Breast epithelium (tissue), 3 donors: Measurements from ENCODE around the gene FHAD1.

ENCODE experiments used
- CTCF ChIP-seq, 3 donors: fragments of 450-650 bp; IDR thresholded peaks; one replicate each; pipeline ENCODE4 v1.5.1; 2016 to 2017; ENCODE audit warnings: antibody characterized with exemption in 3 of 3, mild to moderate bottlenecking in 3 of 3, moderate library complexity in 3 of 3
- POLR2A ChIP-seq: fragments of 450-650 bp; IDR thresholded peaks from one replicate; pipeline ENCODE4 v1.6.1; 2016; ENCODE audit warnings: antibody characterized with exemption, mild to moderate bottlenecking, moderate library complexity

GRCh38 chr1:15331734-15332133 lies 84.7 kb downstream of the FHAD1 start:
- TF ChIP-seq POLR2A (no peak), CTCF (IDR thresholded peaks at IDR 0.05) (no peak)
